ENCODE data around the gene MTIF2. TPM values are rescaled to one million over a fixed set of nuclear protein-coding genes. Genes with fewer than 3 reads are reported as not detected.

Gene MTIF2
- total RNA-seq, 2 experiments from 2014 or later: 13.0 to 15.6 TPM

DNA sequence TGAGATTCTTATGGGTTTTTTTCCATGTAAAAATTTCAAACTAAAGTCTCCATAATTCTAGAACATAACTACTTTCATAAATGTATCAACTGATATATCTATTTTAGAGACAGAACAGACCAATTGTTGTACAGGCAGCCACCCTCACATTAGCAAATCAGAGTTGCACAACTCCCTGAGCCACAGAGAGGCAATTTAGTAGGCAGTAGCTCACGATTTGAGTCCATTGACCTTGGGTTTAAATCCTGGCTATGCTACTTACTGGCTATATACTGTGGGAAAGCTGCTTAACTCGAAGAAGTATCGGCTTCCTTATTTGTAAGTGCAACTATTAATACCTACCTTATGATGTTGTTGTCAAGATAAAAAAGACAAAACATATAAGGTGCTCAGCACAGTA, 16.2 kb downstream of the MTIF2 start:
- Histone ChIP-seq H3K4me3 (ENCODE audit: low read length) (no peak overlapping the region), H3K4me1 (ENCODE audit: insufficient read depth, low read length) (no peaks in the 10 kb centered on the region), H3K9me3 (ENCODE audit: control insufficient read depth in 1 of 2, insufficient read depth in 1 of 2, low read length in 2 of 2) (no peaks in the 10 kb centered on the region), H3K27me3 (ENCODE audit: control insufficient read depth in 1 of 2, insufficient read depth in 2 of 2, low read length in 2 of 2) (no peaks in the 10 kb centered on the region), H3K27ac (ENCODE audit: low read depth in 1 of 2, low read length in 2 of 2) (no peak overlapping the region), H3K36me3 (ENCODE audit: insufficient read depth, low read length) (peaks cover 38% of the 10 kb centered on the region)
- Mint-ChIP-seq H3K36me3 (ENCODE audit: low read depth) (peaks cover 72% of the 10 kb centered on the region), H3K9me3 (no peaks in the 10 kb centered on the region), H3K4me3 (no peak overlapping the region), H3K4me1 (ENCODE audit: low read depth) (no peaks in the 10 kb centered on the region), H3K27ac (no peak overlapping the region), H3K27me3 (no peaks in the 10 kb centered on the region)
- ChIA-PET POLR2A (interaction anchor here (1.4 kb wide), 1 partner anchor 30 kb away, joined by 3 read pairs; no protein-coding TSS in a partner anchor), CTCF (no interaction called here)
- ATAC-seq (ENCODE audit: poor library complexity) (no peak), DNase-seq (no peak)
- intact Hi-C loops (cut with DNase I, micrococcal nuclease): no loop called here
- TF ChIP-seq, protein P1, sequence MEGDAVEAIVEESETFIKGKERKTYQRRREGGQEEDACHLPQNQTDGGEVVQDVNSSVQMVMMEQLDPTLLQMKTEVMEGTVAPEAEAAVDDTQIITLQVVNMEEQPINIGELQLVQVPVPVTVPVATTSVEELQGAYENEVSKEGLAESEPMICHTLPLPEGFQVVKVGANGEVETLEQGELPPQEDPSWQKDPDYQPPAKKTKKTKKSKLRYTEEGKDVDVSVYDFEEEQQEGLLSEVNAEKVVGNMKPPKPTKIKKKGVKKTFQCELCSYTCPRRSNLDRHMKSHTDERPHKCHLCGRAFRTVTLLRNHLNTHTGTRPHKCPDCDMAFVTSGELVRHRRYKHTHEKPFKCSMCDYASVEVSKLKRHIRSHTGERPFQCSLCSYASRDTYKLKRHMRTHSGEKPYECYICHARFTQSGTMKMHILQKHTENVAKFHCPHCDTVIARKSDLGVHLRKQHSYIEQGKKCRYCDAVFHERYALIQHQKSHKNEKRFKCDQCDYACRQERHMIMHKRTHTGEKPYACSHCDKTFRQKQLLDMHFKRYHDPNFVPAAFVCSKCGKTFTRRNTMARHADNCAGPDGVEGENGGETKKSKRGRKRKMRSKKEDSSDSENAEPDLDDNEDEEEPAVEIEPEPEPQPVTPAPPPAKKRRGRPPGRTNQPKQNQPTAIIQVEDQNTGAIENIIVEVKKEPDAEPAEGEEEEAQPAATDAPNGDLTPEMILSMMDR (IDR thresholded peaks at IDR 0.05): no peak

DNA sequence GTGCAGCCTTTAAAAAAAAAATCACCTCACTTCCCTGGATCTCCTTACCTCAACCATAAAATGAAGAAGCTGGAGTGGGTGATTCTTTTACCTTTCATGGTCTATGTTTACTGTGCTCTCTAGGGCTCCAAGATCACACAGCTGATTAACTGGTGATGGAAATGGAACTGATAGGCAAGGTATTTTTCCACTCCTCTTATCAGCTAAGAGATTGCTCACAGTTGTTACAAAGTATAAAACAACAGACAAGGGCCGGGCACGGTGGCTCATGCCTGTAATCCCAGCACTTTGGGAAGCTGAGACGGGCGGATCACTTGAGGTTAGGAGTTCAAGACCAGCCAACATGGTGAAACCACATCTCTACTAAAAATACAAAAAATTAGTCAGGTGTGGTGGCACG, 22.0 kb downstream of the MTIF2 start:
- TF ChIP-seq, protein P1 (IDR thresholded peaks at IDR 0.05): no peak
- intact Hi-C loops (cut with DNase I, micrococcal nuclease): no loop called here
- Mint-ChIP-seq H3K27me3 (no peaks in the 10 kb centered on the region), H3K4me3 (no peak overlapping the region), H3K9me3 (no peaks in the 10 kb centered on the region), H3K4me1 (ENCODE audit: low read depth) (no peaks in the 10 kb centered on the region), H3K36me3 (ENCODE audit: low read depth) (peaks cover 85% of the 10 kb centered on the region), H3K27ac (no peak overlapping the region)
- ChIA-PET POLR2A (interaction anchor here (1.0 kb wide), 1 partner anchor 15 kb away, joined by 3 read pairs; the partner anchor contains the start of genes CLHC1 and RPS27A), CTCF (no interaction called here)
- Histone ChIP-seq H3K27ac (ENCODE audit: low read depth in 1 of 2, low read length in 2 of 2) (no peak overlapping the region), H3K4me1 (ENCODE audit: insufficient read depth, low read length) (no peaks in the 10 kb centered on the region), H3K36me3 (ENCODE audit: insufficient read depth, low read length) (peaks cover 56% of the 10 kb centered on the region), H3K4me3 (ENCODE audit: low read length) (no peak overlapping the region), H3K9me3 (ENCODE audit: control insufficient read depth in 1 of 2, insufficient read depth in 1 of 2, low read length in 2 of 2) (no peaks in the 10 kb centered on the region), H3K27me3 (ENCODE audit: control insufficient read depth in 1 of 2, insufficient read depth in 2 of 2, low read length in 2 of 2) (no peaks in the 10 kb centered on the region)
- ATAC-seq (ENCODE audit: poor library complexity) (no peak), DNase-seq (no peak)

DNA sequence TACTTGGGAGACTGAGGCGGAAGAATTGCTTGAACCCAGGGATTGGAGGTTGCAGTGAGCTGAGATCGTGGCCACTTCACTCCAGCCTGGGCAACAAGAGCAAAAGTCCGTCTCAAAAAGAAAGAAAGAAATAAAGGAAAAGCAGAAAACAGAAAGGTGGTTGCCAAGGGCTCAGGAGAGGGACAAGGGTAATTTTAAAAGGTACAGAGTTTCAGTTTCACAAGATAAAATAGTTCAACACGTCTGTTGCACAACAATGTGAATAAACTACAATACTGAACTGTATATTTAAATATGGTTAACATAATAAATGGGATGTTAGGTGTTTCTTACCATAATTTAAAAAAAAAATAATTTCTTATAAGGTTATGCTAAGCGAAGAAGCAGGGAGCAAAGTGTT, 23.6 kb downstream of the MTIF2 start:
- no peaks in the 10 kb centered on the region for H3K9me3 ChIP-seq (ENCODE audit: control insufficient read depth in 1 of 2, insufficient read depth in 1 of 2, low read length in 2 of 2)
- Mint-ChIP-seq H3K9me3 (no peaks in the 10 kb centered on the region), H3K4me3 (no peak overlapping the region), H3K4me1 (ENCODE audit: low read depth) (no peaks in the 10 kb centered on the region), H3K36me3 (ENCODE audit: low read depth) (peaks cover 73% of the 10 kb centered on the region), H3K27ac (no peak overlapping the region), H3K27me3 (no peaks in the 10 kb centered on the region)
- no peak for ATAC-seq (ENCODE audit: poor library complexity)
- TF ChIP-seq, protein P1 (IDR thresholded peaks at IDR 0.05): no peak
- no peaks in the 10 kb centered on the region for H3K4me1 ChIP-seq (ENCODE audit: insufficient read depth, low read length)
- no peak overlapping the region for H3K27ac ChIP-seq (ENCODE audit: low read depth in 1 of 2, low read length in 2 of 2)
- no peaks in the 10 kb centered on the region for H3K27me3 ChIP-seq (ENCODE audit: control insufficient read depth in 1 of 2, insufficient read depth in 2 of 2, low read length in 2 of 2)
- intact Hi-C loops (cut with DNase I, micrococcal nuclease): no loop called here
- no peak for DNase-seq
- no peak overlapping the region for H3K4me3 ChIP-seq (ENCODE audit: low read length)
- POLR2A ChIA-PET: no interaction called here
- CTCF ChIA-PET: no interaction called here
- peaks cover 50% of the 10 kb centered on the region for H3K36me3 ChIP-seq (ENCODE audit: insufficient read depth, low read length)

Data from CD4-positive, alpha-beta T cell (primary cell).